ENCODE measurements around the gene SDR42E2.

Gene SDR42E2

DNA sequence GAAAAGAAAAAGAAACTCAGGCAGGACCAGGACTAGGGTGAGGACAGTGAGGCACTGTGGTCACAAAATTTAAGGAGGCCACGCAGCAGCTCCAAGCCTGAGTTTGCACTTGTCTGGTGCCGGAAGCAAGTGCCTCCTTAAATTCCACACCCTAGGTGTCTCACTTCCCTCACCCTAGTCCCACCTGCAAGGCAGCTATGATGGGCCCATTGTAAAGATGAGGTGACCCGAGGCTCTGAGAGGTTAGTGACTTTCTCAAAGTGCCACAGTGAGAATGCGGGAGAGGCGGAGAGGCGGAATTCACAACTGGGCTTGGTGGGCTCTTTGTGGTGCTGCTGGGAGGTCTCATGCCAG, 22.3 kb downstream of the SDR42E2 start:
- H3K4me3 ChIP-seq (replicated peaks; ENCODE audit: low read depth, low read length) = no peak overlapping the region
- no peak for DNase-seq (ENCODE audit: extremely low read depth, low read depth)
- TF ChIP-seq, protein P1, sequence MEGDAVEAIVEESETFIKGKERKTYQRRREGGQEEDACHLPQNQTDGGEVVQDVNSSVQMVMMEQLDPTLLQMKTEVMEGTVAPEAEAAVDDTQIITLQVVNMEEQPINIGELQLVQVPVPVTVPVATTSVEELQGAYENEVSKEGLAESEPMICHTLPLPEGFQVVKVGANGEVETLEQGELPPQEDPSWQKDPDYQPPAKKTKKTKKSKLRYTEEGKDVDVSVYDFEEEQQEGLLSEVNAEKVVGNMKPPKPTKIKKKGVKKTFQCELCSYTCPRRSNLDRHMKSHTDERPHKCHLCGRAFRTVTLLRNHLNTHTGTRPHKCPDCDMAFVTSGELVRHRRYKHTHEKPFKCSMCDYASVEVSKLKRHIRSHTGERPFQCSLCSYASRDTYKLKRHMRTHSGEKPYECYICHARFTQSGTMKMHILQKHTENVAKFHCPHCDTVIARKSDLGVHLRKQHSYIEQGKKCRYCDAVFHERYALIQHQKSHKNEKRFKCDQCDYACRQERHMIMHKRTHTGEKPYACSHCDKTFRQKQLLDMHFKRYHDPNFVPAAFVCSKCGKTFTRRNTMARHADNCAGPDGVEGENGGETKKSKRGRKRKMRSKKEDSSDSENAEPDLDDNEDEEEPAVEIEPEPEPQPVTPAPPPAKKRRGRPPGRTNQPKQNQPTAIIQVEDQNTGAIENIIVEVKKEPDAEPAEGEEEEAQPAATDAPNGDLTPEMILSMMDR (IDR thresholded peaks at IDR 0.05; ENCODE audit: low read depth, low read length, missing control alignments) = no peak

- DNase-seq (ENCODE audit: extremely low read depth, low read depth) = no peak
- H3K4me3 ChIP-seq (replicated peaks; ENCODE audit: low read depth, low read length) = no peak overlapping the region
- TF ChIP-seq, protein P1 (IDR thresholded peaks at IDR 0.05; ENCODE audit: low read depth, low read length, missing control alignments) = peak; percentile 34
Observed at GRCh38 chr16:22186517-22186916, 24.2 kb downstream of the SDR42E2 start.

DNA sequence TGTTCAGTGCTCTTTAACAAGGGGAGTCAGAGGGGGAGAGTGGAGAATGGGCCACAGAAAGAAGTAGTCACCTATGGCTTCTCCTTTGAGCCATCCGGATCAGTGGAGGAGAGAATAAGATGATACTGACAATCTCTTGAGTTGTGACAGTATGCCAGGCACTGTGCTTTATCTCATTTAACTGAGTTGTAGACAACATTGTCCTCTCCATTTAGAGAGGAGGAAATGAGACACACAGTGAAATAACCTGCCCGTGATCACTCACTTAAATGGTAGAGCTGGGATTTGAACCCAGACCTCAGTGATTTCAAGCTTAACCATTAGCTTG, 25.9 kb downstream of the SDR42E2 start:
- TF ChIP-seq, protein P1 (IDR thresholded peaks at IDR 0.05; ENCODE audit: low read depth, low read length, missing control alignments) = no peak
- H3K4me3 ChIP-seq (replicated peaks; ENCODE audit: low read depth, low read length) = no peak overlapping the region
- no peak for DNase-seq (ENCODE audit: extremely low read depth, low read depth)

GRCh38 chr16:22188595-22189442, 26.5 kb downstream of the SDR42E2 start:
- TF ChIP-seq, protein P1 (IDR thresholded peaks at IDR 0.05; ENCODE audit: low read depth, low read length, missing control alignments) = peak; percentile 88
- peak; percentile 90 for DNase-seq (ENCODE audit: extremely low read depth, low read depth)
- H3K4me3 ChIP-seq (replicated peaks; ENCODE audit: low read depth, low read length) = no peak overlapping the region

DNA sequence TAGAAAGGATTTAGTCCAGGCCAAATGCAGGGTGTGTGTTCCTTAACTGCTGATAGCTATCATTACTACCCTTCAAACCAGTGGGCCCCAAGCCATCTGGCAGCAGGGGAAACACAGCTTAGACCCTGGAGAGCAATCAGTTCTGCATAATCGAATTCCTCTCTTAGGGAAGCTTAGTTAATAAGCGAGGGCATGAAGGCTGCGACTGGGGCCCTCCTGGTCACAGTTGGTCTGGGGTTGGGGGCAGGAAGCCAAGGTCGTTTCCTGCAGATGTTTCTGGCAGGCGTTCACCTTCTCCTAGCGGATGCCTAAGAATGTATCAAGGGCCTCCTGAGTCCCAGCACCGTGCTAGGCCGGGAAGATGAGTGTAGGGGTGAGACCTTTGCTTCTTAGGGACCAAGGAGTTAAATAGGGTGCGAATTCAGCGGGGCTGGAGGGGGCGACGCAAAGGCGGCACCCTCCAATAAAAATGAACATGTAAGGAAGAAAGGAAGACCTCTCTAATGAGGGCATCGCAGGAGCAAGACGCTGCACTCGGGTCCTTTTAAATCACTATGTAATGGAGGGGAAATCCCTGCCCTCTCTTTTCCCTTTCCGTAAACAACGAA, 27.3 kb downstream of the SDR42E2 start:
- TF ChIP-seq, protein P1 (IDR thresholded peaks at IDR 0.05; ENCODE audit: low read depth, low read length, missing control alignments) = no peak
- no peak for DNase-seq (ENCODE audit: extremely low read depth, low read depth)

GRCh38 chr16:22190081-22190775, 27.9 kb downstream of the SDR42E2 start:
- TF ChIP-seq, protein P1 (IDR thresholded peaks at IDR 0.05; ENCODE audit: low read depth, low read length, missing control alignments) = no peak
- H3K4me3 ChIP-seq (replicated peaks; ENCODE audit: low read depth, low read length) = peak overlapping the region; percentile 51
- DNase-seq (ENCODE audit: extremely low read depth, low read depth) = no peak

More for the DNA sequence above, 27.3 kb downstream of the SDR42E2 start:
- peak overlapping the region; percentile 51 for H3K4me3 ChIP-seq (replicated peaks; ENCODE audit: low read depth, low read length)

Measured in HFF-Myc (cell line).